Adrenal gland (tissue), 12 donors: ENCODE measurements around the gene GORAB. TPM values are rescaled to one million over a fixed set of nuclear protein-coding genes. Genes with fewer than 3 reads are reported as not detected.

Experiments
- DNase-seq, 7 donors: peaks; one replicate each; pipeline ENCODE4 v3.0.0-alpha.2; 2019 to 2020
- H3K27ac ChIP-seq, 5 donors: fragments of 200-600 bp; sonication (generic) in 4 of 5; 1 replicate in 3 of 5; 2 replicates in 2 of 5; pipeline versions ENCODE4 v1.5.1 to v1.8.0; 2016 to 2020; ENCODE audit warnings: mild to moderate bottlenecking in 1 of 5
- H3K27me3 ChIP-seq: fragments of 200-600 bp; 2 replicates; pipeline ENCODE4 v1.8.0; 2021
- H3K36me3 ChIP-seq, 2 donors: fragments of 200-600 bp; replicated peaks in 1 of 2; 1 replicate in 1 of 2; 2 replicates in 1 of 2; pipeline versions ENCODE4 v1.5.1 to v1.8.0; 2018 to 2022
- H3K4me1 ChIP-seq, 2 donors: fragments of 200-600 bp; replicated peaks in 1 of 2; 1 replicate in 1 of 2; 2 replicates in 1 of 2; pipeline versions ENCODE4 v1.5.1 to v1.8.0; 2018 to 2021
- H3K4me3 ChIP-seq, 4 donors: fragments of 200-600 bp; sonication (generic) in 3 of 4; one replicate each; pipeline ENCODE4 v1.5.1; 2016 to 2018
- H3K9me3 ChIP-seq, 3 donors: fragments of 200-600 bp; sonication (generic) in 1 of 3; replicated peaks in 1 of 3; 1 replicate in 2 of 3; 2 replicates in 1 of 3; pipeline versions ENCODE4 v1.5.1 to v1.8.0; 2016 to 2021
- POLR2A ChIP-seq, 2 donors: fragments of 450-650 bp; IDR thresholded peaks; one replicate each; pipeline ENCODE4 v1.6.1; 2017; ENCODE audit warnings: antibody characterized with exemption in 2 of 2, mild to moderate bottlenecking in 2 of 2, moderate library complexity in 1 of 2
- WGBS, 4 donors: extraction: QIAGEN DNeasy Blood & Tissue Kit in 2 of 4; methylation state at CpG; one replicate each; pipeline versions ENCODE4 v1.1.5 to v1.1.7; 2013 to 2017; 5-methylcytosine and 5-hydroxymethylcytosine counted together
- intact Hi-C, 2 donors: fragments of 100-400 bp; cut with DNase I; formaldehyde crosslinking; loops; one replicate each; pipeline versions ENCODE4 v1.14.1 to v1.15.0; 2022 to 2023
- polyA plus RNA-seq, 3 donors: library from polyadenylated mRNA; stranded (reverse); fragments of 200-250 nt in 2 of 3; fragments of 350-450 nt in 1 of 3; fragmentation: Illumina TruSeq in 1 of 3; extraction: RNeasy Lipid Tissue Mini Kit (QIAGEN cat#74804) in 1 of 3; gene quantifications; one replicate each; pipeline ENCODE4 v1.2.3, GENCODE V29; 2013 to 2014
- total RNA-seq, 9 donors: library from RNA; depleted of rRNA in 4 of 9; stranded (reverse); fragments of >200 nt in 4 of 9; fragments of 120-200 nt in 1 of 9; fragmentation: NEBNext Ultra II Directional in 1 of 9; extraction: Animal tissue kit (Norgen Biotek cat#: 25700) in 1 of 9; gene quantifications; one replicate each; pipeline versions ENCODE4 v1.1.0 to v1.2.4, GENCODE V29; 2013 to 2023
- TF ChIP-seq, protein P1 (sequence below), 6 experiments: fragments of 450-650 bp in 4 of 6; fragments of 200-600 bp in 2 of 6; sonication (generic) in 1 of 6; IDR thresholded peaks; 1 replicate in 5 of 6; 2 replicates in 1 of 6; pipeline versions ENCODE4 v1.5.1 to v1.8.0; 2016 to 2021; ENCODE audit warnings: antibody characterized with exemption in 6 of 6, mild to moderate bottlenecking in 2 of 6, moderate library complexity in 1 of 6
- donor health status: healthy with polysubstance abuse.
- donor health status: Bipolar disorder and iron deficiency.
- donor health status: DM: yes; HTN: yes; CAD: no.
- donor health status: DM: no; HTN: no; CAD: no.
- donor health status: DM: no; HTN: no; CAD: no.
- donor health status: DM: yes; HTN: yes; CAD: no.

GORAB gene
- total and polyA plus RNA-seq, 12 donors, result 9.1 to 25.9 (median 15.9) TPM

GRCh38 chr1:170593173-170594011 is 61.4 kb downstream of the GORAB start:
- 49 to 54% (median 53%) methylated on average over 5 of the region's 5 CpGs for whole genome bisulfite sequencing, 4 donors
- Histone ChIP-seq H3K27me3 (no peaks in the 10 kb centered on the region), H3K4me1 (no peaks in the 10 kb centered on the region), H3K36me3 (no peaks in the 10 kb centered on the region), H3K9me3 (peaks cover 0 to 12% (median 10%) of the 10 kb centered on the region in 3 donors), H3K27ac (no peak overlapping the region), H3K4me3 (no peak overlapping the region)
- no peak for DNase-seq
- intact Hi-C loops, result no loop called here
- no peak for TF ChIP-seq POLR2A (IDR thresholded peaks at IDR 0.05)
- TF ChIP-seq, protein P1, sequence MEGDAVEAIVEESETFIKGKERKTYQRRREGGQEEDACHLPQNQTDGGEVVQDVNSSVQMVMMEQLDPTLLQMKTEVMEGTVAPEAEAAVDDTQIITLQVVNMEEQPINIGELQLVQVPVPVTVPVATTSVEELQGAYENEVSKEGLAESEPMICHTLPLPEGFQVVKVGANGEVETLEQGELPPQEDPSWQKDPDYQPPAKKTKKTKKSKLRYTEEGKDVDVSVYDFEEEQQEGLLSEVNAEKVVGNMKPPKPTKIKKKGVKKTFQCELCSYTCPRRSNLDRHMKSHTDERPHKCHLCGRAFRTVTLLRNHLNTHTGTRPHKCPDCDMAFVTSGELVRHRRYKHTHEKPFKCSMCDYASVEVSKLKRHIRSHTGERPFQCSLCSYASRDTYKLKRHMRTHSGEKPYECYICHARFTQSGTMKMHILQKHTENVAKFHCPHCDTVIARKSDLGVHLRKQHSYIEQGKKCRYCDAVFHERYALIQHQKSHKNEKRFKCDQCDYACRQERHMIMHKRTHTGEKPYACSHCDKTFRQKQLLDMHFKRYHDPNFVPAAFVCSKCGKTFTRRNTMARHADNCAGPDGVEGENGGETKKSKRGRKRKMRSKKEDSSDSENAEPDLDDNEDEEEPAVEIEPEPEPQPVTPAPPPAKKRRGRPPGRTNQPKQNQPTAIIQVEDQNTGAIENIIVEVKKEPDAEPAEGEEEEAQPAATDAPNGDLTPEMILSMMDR (IDR thresholded peaks at IDR 0.05), result no peak

- 56 to 75% (median 69%) methylated on average over 5 of the region's 5 CpGs for WGBS, 4 donors
- Histone ChIP-seq H3K9me3 (peaks cover 0 to 12% (median 10%) of the 10 kb centered on the region in 3 donors), H3K27ac (no peak overlapping the region), H3K4me3 (no peak overlapping the region), H3K36me3 (no peaks in the 10 kb centered on the region), H3K27me3 (no peaks in the 10 kb centered on the region), H3K4me1 (no peaks in the 10 kb centered on the region)
- TF ChIP-seq, protein P1 (IDR thresholded peaks at IDR 0.05), result no peak
- no peak for TF ChIP-seq POLR2A (IDR thresholded peaks at IDR 0.05)
- no peak for DNase-seq
- intact Hi-C loops, result no loop called here
These were observed 62.2 kb downstream of the GORAB start for GRCh38 chr1:170594066-170594626.

GRCh38 chr1:170596701-170597100 is 64.7 kb downstream of the GORAB start:
- intact Hi-C loops, result no loop called here
- no peaks in the 10 kb centered on the region for H3K4me1 ChIP-seq
- H3K27me3 ChIP-seq, result no peaks in the 10 kb centered on the region
- TF ChIP-seq, protein P1 (IDR thresholded peaks at IDR 0.05), result no peak
- TF ChIP-seq POLR2A (IDR thresholded peaks at IDR 0.05), result no peak
- H3K27ac ChIP-seq, result no peak overlapping the region
- peaks cover 0 to 12% (median 10%) of the 10 kb centered on the region in 3 donors for H3K9me3 ChIP-seq
- H3K36me3 ChIP-seq, result no peaks in the 10 kb centered on the region
- DNase-seq, result no peak
- WGBS, 4 donors, result 86 to 94% (median 87%) methylated on average over 5 of the region's 5 CpGs
- H3K4me3 ChIP-seq, result no peak overlapping the region

DNA sequence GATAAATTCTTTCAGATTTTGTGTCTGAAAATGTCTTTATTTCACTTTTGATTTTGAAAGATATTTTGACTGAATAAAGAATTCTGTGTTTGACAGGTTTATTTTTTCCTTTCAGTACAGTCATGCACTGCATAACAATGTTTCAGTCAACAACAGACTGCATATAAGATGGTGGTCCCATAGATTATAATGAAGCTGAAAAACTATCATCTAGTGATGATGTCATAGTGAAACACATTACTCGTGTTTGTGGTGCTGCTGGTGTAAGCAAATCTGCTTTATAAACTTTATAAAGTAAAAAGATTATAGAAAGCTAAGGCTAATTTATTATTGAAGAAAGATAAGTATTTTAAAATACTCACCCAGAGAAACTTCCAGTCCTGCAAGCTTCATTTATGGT is 66.7 kb downstream of the GORAB start:
- TF ChIP-seq POLR2A (IDR thresholded peaks at IDR 0.05), result no peak
- TF ChIP-seq, protein P1 (IDR thresholded peaks at IDR 0.05), result no peak
- no peak overlapping the region for H3K27ac ChIP-seq
- WGBS, 4 donors, result 65 to 74% (median 71%) methylated on average over 1 of the region's 1 CpG

More for the DNA sequence above, 66.7 kb downstream of the GORAB start:
- Histone ChIP-seq H3K4me3 (no peak overlapping the region), H3K36me3 (no peaks in the 10 kb centered on the region), H3K4me1 (no peaks in the 10 kb centered on the region), H3K9me3 (peaks cover 0 to 12% (median 6%) of the 10 kb centered on the region in 3 donors), H3K27me3 (no peaks in the 10 kb centered on the region)
- DNase-seq, result no peak
- intact Hi-C loops, result no loop called here
